ENCODE results near the gene SLC12A3.

The SLC12A3 gene

GRCh38 chr16:56956756-56957155 is 91.7 kb downstream of the SLC12A3 start:
- Histone ChIP-seq H3K9me3 (ENCODE audit: insufficient read depth, low read length) (no peaks in the 10 kb centered on the region), H3K79me2 (ENCODE audit: insufficient read depth, low read length) (no peaks in the 10 kb centered on the region), H4K20me1 (ENCODE audit: low read depth, low read length) (no peaks in the 10 kb centered on the region), H3F3A (ENCODE audit: insufficient read depth) (peaks cover 5% of the 10 kb centered on the region; the same call in 1 of the 2 replicates), H3K9me2 (replicated peaks; ENCODE audit: insufficient read depth, low read length) (no peaks in the 10 kb centered on the region), H3K4me2 (ENCODE audit: low read depth, low read length, poor library complexity, severe bottlenecking) (no peak overlapping the region), H3K27me3 (ENCODE audit: low read length) (no peaks in the 10 kb centered on the region), H3K9ac (ENCODE audit: low read length) (no peak overlapping the region), H2AFZ (ENCODE audit: low read depth, low read length, severe bottlenecking) (no peak overlapping the region), H3K27ac (ENCODE audit: low read depth, low read length) (no peak overlapping the region), H3K4me3 (ENCODE audit: insufficient read depth, low read length, poor library complexity, severe bottlenecking) (no peak overlapping the region), H3K36me3 (ENCODE audit: low read length) (no peaks in the 10 kb centered on the region)
- TF ChIP-seq CTCF (IDR thresholded peaks at IDR 0.05; ENCODE audit: insufficient read depth, low read length, poor library complexity, severe bottlenecking) (no peak), EZH2phosphoT487 (conservative IDR thresholded peaks at IDR 0.05; ENCODE audit: low read length) (no peak)

- Histone ChIP-seq H3K9me2 (replicated peaks; ENCODE audit: insufficient read depth, low read length) (no peaks in the 10 kb centered on the region), H3K27ac (ENCODE audit: low read depth, low read length) (no peak overlapping the region), H3K36me3 (ENCODE audit: low read length) (no peaks in the 10 kb centered on the region), H3K9me3 (ENCODE audit: insufficient read depth, low read length) (no peaks in the 10 kb centered on the region), H3K4me2 (ENCODE audit: low read depth, low read length, poor library complexity, severe bottlenecking) (no peak overlapping the region), H2AFZ (ENCODE audit: low read depth, low read length, severe bottlenecking) (no peak overlapping the region), H4K20me1 (ENCODE audit: low read depth, low read length) (no peaks in the 10 kb centered on the region), H3F3A (ENCODE audit: insufficient read depth) (no peaks in the 10 kb centered on the region), H3K79me2 (ENCODE audit: insufficient read depth, low read length) (no peaks in the 10 kb centered on the region), H3K9ac (ENCODE audit: low read length) (no peak overlapping the region), H3K4me3 (ENCODE audit: insufficient read depth, low read length, poor library complexity, severe bottlenecking) (no peak overlapping the region), H3K27me3 (ENCODE audit: low read length) (no peaks in the 10 kb centered on the region)
- TF ChIP-seq EZH2phosphoT487 (conservative IDR thresholded peaks at IDR 0.05; ENCODE audit: low read length): no peak
- no peak for TF ChIP-seq CTCF (IDR thresholded peaks at IDR 0.05; ENCODE audit: insufficient read depth, low read length, poor library complexity, severe bottlenecking)
These were observed 95.8 kb downstream of the SLC12A3 start for GRCh38 chr16:56960681-56961281.

- Histone ChIP-seq H3K27me3 (ENCODE audit: low read length) (no peaks in the 10 kb centered on the region), H3K9me3 (ENCODE audit: insufficient read depth, low read length) (no peaks in the 10 kb centered on the region), H3K36me3 (ENCODE audit: low read length) (no peaks in the 10 kb centered on the region), H4K20me1 (ENCODE audit: low read depth, low read length) (no peaks in the 10 kb centered on the region), H3K79me2 (ENCODE audit: insufficient read depth, low read length) (no peaks in the 10 kb centered on the region), H3K9me2 (replicated peaks; ENCODE audit: insufficient read depth, low read length) (no peaks in the 10 kb centered on the region), H3K9ac (ENCODE audit: low read length) (no peak overlapping the region), H3K4me2 (ENCODE audit: low read depth, low read length, poor library complexity, severe bottlenecking) (no peak overlapping the region), H3K4me3 (ENCODE audit: insufficient read depth, low read length, poor library complexity, severe bottlenecking) (no peak overlapping the region), H3F3A (ENCODE audit: insufficient read depth) (no peaks in the 10 kb centered on the region), H2AFZ (ENCODE audit: low read depth, low read length, severe bottlenecking) (no peak overlapping the region), H3K27ac (ENCODE audit: low read depth, low read length) (no peak overlapping the region)
- TF ChIP-seq CTCF (IDR thresholded peaks at IDR 0.05; ENCODE audit: insufficient read depth, low read length, poor library complexity, severe bottlenecking): no peak
- TF ChIP-seq EZH2phosphoT487 (conservative IDR thresholded peaks at IDR 0.05; ENCODE audit: low read length): no peak
These were observed 96.4 kb downstream of the SLC12A3 start for GRCh38 chr16:56961386-56961785.

Data from SU-DHL-6 (cell line).